ENCODE data around the gene CCDC9.

DNA sequence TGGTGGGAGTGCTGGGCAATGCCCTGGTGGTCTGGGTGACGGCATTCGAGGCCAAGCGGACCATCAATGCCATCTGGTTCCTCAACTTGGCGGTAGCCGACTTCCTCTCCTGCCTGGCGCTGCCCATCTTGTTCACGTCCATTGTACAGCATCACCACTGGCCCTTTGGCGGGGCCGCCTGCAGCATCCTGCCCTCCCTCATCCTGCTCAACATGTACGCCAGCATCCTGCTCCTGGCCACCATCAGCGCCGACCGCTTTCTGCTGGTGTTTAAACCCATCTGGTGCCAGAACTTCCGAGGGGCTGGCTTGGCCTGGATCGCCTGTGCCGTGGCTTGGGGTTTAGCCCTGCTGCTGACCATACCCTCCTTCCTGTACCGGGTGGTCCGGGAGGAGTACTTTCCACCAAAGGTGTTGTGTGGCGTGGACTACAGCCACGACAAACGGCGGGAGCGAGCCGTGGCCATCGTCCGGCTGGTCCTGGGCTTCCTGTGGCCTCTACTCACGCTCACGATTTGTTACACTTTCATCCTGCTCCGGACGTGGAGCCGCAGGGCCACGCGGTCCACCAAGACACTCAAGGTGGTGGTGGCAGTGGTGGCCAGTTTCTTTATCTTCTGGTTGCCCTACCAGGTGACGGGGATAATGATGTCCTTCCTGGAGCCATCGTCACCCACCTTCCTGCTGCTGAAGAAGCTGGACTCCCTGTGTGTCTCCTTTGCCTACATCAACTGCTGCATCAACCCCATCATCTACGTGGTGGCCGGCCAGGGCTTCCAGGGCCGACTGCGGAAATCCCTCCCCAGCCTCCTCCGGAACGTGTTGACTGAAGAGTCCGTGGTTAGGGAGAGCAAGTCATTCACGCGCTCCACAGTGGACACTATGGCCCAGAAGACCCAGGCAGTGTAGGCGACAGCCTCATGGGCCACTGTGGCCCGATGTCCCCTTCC, 63.9 kb downstream of the CCDC9 start:
- no peak for TF ChIP-seq EZH2phosphoT487 (IDR thresholded peaks at IDR 0.05; ENCODE audit: low read depth)
- TF ChIP-seq, protein P1, sequence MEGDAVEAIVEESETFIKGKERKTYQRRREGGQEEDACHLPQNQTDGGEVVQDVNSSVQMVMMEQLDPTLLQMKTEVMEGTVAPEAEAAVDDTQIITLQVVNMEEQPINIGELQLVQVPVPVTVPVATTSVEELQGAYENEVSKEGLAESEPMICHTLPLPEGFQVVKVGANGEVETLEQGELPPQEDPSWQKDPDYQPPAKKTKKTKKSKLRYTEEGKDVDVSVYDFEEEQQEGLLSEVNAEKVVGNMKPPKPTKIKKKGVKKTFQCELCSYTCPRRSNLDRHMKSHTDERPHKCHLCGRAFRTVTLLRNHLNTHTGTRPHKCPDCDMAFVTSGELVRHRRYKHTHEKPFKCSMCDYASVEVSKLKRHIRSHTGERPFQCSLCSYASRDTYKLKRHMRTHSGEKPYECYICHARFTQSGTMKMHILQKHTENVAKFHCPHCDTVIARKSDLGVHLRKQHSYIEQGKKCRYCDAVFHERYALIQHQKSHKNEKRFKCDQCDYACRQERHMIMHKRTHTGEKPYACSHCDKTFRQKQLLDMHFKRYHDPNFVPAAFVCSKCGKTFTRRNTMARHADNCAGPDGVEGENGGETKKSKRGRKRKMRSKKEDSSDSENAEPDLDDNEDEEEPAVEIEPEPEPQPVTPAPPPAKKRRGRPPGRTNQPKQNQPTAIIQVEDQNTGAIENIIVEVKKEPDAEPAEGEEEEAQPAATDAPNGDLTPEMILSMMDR (IDR thresholded peaks at IDR 0.05; ENCODE audit: low read depth, low read length): no peak

All from OCI-LY3 (cell line).